Ecto neural progenitor cell (in vitro differentiated cells): ENCODE data around the gene BEND7.
"Not testable (repeated sequence)": the region's sequence is repeated elsewhere in the genome, so short reads cannot be mapped to it uniquely, and the experiment has no call there.

ENCODE experiments used
- DNase-seq: peaks from one replicate; pipeline ENCODE4 v3.0.0-alpha.2; 2018; ENCODE audit warnings: low spot score

Gene BEND7

DNA sequence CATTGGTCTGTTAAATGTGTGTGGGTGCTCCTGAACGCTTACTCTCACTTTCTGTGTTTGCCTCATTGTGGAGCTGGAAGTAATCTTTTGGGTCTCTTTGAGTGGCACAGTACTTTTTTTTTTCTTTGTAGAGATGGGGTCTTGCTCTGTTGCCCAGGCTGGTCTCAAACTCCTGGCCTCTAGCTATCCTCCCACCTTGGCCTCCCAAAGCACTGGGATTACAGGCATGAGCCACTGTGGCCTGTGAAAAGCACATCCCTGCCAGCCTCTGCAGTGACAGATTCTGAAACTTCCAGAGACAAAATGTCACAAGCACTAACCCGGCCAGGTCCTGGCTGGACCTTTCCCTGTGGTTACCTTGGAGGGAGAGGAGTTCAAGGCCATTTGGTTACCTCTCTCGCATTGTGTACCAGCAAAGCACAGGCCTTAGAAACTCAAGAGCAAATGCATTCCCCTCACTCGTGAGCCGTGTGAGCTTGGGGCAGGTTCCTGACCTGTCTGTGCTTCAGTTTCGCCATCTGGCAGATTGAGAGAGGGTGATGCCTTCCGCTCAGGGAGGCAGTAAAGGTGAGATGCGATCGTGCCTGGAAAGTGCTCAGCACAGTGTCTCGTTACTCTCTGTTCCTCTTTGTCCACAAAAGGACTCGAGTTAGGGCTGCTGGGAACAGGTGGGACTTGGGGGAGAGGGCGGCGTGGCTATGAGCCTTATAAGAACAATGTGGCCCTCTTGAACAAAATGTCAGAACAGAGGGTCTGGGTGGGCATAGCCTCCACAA lies 108.1 kb downstream of the BEND7 start:
- no peak for DNase-seq

DNA sequence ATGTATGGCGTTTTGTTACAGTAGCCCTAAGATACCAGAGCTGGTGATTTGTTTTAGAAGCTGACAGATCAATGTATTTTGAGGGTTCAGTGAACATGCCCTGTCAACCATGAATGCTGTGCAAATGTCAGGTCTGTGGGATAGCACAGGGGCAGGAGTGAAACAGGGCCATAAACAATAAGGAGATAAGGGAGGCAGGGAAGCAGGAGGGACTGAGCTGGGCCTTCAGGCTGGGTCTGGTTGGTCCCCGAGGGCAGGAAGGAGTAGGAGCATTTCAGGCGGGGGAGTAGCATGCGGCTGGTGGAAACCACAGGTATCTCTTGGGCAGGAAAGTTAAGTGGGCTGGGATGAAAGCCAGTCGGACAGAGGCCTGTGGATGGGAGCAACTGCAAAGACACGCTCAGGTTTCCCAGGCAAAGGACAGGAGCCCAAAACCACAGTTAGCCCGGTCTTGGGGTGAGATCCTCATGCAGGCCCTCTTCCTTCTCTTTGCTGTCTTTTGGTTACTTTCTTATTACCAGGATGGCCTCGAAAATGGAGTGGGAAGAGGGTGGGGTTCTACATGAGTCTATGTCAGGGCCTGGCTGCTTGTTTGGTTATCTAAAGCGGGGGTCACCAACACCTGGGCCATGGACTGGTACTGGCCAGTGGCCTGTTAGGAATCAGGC lies 111.2 kb downstream of the BEND7 start:
- DNase-seq = no peak

DNA sequence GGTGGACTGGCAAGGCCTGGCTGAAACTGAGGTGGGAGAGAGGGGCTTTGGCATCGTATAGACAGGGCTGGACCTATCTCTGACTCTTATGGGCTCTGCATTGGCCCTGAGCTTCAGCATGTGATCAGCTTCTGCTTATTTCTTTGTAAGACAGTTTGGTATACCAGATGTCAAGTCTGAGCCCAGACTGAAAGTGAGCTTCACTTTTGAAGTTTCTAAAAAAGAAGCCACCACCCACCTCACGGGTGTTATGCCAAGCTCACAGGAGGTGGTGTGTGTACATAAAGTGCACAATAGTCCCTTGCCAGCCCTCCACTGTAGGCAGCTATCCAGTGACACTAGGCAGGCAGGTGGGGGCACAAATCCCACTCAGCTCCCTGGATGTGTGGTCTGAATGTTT lies 112.1 kb downstream of the BEND7 start:
- no peak for DNase-seq

GRCh38 chr10:13414855-13415254 lies 114.0 kb downstream of the BEND7 start:
- DNase-seq = no peak

DNA sequence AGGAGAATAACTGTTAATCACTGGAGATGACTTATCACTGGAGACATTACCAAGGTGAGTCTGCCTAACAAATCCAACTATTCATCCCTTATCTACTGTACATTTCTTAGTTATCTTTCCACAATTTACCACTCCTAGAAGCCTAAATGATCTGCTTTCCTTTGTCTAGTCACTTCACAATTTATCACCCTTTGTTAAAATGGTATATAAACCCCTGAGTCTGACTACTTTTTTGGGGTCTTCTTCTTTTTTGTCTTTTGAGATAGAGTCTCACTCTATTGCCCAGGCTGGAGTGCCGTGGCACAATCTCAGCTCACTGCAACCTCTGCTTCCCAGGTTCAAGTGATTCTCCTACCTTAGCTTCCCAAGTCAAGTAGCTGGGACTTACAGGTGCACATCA lies 114.7 kb downstream of the BEND7 start:
- no peak for DNase-seq

GRCh38 chr10:13412894-13413293 lies 115.9 kb downstream of the BEND7 start:
- no peak for DNase-seq

DNA sequence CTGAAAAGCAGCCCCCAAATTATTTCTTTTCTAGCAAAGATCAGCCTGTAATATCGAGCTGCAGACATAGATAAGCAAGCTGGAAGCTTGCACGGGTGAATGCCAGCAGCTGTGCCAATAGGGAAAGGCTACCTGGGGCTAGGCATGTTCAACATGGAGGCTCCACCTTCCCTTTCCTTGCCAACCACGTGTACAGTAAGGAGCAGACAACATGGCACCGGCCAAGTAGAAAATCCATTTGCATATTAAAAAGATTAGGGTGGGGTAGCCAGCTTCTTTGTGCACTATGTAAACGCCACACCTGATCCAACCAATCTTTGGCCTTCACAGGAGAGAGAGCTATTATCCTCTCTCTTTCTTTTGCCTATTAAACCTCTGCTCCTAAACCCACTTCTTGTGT lies 124.0 kb downstream of the BEND7 start:
- DNase-seq = no peak

DNA sequence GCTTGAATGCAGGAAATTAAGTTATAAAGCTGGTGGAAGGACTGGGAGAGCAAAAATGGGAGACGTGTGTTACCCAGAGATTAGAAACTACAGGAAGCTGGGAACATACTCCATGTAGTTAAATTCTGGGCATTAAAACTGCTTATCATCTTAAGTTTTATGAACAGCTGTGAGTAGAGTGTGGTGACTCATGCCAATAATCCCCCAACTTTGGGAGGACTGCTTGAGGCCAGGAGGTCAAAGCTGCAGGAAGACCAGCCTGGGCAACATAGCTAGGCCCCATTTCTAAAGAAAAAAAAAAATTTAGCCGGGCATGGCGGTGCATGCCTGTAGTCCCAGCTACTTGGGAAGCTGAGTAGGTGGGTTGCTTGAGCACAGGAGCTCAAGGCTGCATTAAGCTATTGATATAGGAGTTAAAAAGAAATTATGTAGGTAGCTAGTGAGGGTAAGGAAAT lies 124.5 kb downstream of the BEND7 start:
- no peak for DNase-seq

- DNase-seq = not testable (repeated sequence)
Observed at GRCh38 chr10:13403426-13403825, 125.4 kb downstream of the BEND7 start.

GRCh38 chr10:13402021-13402420 lies 126.8 kb downstream of the BEND7 start:
- no peak for DNase-seq

GRCh38 chr10:13401142-13401541 lies 127.7 kb downstream of the BEND7 start:
- no peak for DNase-seq

- no peak for DNase-seq
Observed at GRCh38 chr10:13400196-13400965, 128.4 kb downstream of the BEND7 start.

GRCh38 chr10:13399752-13400151 lies 129.1 kb downstream of the BEND7 start:
- no peak for DNase-seq

GRCh38 chr10:13399236-13399635 lies 129.6 kb downstream of the BEND7 start:
- no peak for DNase-seq

DNA sequence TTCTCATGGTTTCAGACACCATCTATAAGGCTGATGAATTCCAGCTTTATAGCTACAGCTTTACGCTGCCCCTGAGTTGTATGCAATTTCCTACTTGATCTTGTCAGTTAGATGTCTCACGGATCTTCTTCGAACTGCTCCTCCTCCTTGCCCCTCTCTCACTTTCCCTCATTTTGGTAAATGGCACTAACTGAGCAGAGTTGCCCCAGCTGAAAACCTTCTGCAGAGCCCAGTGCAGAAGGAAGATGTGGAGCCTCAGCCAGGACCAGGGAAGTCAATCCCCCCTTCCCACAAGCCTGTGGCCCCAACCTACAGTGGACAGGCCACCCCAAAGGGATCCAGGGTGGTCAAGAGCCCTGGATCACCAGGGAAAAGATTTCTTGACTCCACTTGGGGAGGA lies 131.8 kb downstream of the BEND7 start:
- DNase-seq = no peak

DNA sequence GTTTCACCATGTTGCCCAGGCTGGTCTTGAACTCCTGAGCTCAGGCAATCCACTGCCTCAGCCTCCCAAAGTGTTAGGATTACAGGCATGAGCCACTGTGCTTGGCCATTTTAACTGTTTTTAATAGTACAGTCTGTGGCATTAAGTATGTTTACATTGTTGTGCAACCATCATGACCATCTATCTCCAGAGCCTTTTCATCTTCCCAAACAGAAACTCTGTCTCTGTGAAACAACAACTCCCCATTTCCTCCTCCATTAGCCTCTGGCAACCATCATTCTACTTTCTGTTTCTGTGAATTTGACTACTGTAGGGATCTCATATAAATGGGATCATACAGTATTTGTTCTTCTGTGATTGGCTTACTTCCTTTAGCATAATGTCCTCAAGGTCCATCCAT lies 132.4 kb downstream of the BEND7 start:
- no peak for DNase-seq

- no peak for DNase-seq
Observed at GRCh38 chr10:13395540-13395939, 133.3 kb downstream of the BEND7 start.

- no peak for DNase-seq
Observed at GRCh38 chr10:13393640-13394039, 135.2 kb downstream of the BEND7 start.

DNA sequence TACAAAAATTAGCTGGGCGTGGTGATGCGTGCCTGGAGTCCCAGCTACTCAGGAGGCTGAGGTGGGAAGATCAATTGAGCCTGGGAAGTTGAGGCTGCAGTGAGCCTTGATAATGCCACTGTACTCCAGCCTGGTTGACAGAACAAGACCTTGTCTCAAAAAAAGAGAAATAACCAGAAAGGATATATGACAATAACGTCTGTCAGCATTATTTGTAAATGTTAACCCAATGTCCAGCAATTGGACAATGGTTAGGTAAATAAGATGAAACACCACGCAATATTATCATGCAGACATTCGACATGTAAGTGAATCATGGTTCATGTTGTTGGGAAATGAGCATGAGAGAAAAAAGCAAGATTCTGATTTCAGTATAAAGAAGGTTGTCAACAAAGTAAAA lies 136.1 kb downstream of the BEND7 start:
- no peak for DNase-seq
